ENCODE data around the gene DCP2. TPM values are rescaled to one million over a fixed set of nuclear protein-coding genes. Genes with fewer than 3 reads are reported as not detected.

Gene DCP2
- total and polyA plus RNA-seq, 2 donors (not counting 1 experiment from before 2014, with no cell fraction given): 7.9 to 19.5 TPM

GRCh38 chr5:112986224-112986623 lies 9.6 kb downstream of the DCP2 start:
- no peak for DNase-seq (ENCODE audit: low read depth in 2 of 2)
- H3K9ac ChIP-seq (ENCODE audit: insufficient read depth, low read length): no peak overlapping the region

GRCh38 chr5:112995764-112996618 lies 19.4 kb downstream of the DCP2 start:
- H3K9ac ChIP-seq (ENCODE audit: insufficient read depth, low read length): no peak overlapping the region
- TF ChIP-seq EZH2 (IDR thresholded peaks at IDR 0.05; ENCODE audit: low read length, missing control alignments): no peak
- TF ChIP-seq CTCF (conservative IDR thresholded peaks at IDR 0.05 in 1 of 2, IDR thresholded peaks at IDR 0.05 in 1 of 2; ENCODE audit: low read depth in 1 of 2, low read length in 2 of 2): peak; percentile 92 to 95
- H4K20me1 ChIP-seq (ENCODE audit: control insufficient read depth, extremely low read depth, insufficient read depth, low read length): no peaks in the 10 kb centered on the region
- no peak overlapping the region for H3K4me2 ChIP-seq (ENCODE audit: extremely low read depth, insufficient read depth, low read length)
- H3K36me3 ChIP-seq (ENCODE audit: control insufficient read depth, insufficient read depth, low read length): no peaks in the 10 kb centered on the region
- H2AFZ ChIP-seq (ENCODE audit: low read length): no peak overlapping the region
- H3K4me3 ChIP-seq (replicated peaks in 1 of 4; ENCODE audit: control extremely low read depth in 1 of 4, insufficient read depth in 1 of 4, low read depth in 3 of 4, low read length in 4 of 4): no peak overlapping the region
- no peaks in the 10 kb centered on the region for H3K9me3 ChIP-seq (ENCODE audit: control insufficient read depth, insufficient read depth, low read depth, low read length)
- peak; percentile 52 to 78 for DNase-seq (ENCODE audit: low read depth in 2 of 2)
- H3K27me3 ChIP-seq (ENCODE audit: control insufficient read depth, insufficient read depth, low read length): no peaks in the 10 kb centered on the region
- peaks cover 5% of the 10 kb centered on the region for H3K4me1 ChIP-seq (ENCODE audit: control insufficient read depth, extremely low read depth, insufficient read depth, low read length)
- H3K79me2 ChIP-seq (ENCODE audit: control insufficient read depth, insufficient read depth, low read length): peaks cover 14% of the 10 kb centered on the region
- no peak overlapping the region for H3K27ac ChIP-seq (ENCODE audit: insufficient read depth, low read length)

More at GRCh38 chr5:112986224-112986623, 9.6 kb downstream of the DCP2 start:
- Histone ChIP-seq H3K79me2 (ENCODE audit: control insufficient read depth, insufficient read depth, low read length) (peaks cover 70% of the 10 kb centered on the region), H2AFZ (ENCODE audit: low read length) (no peak overlapping the region), H3K4me1 (ENCODE audit: control insufficient read depth, extremely low read depth, insufficient read depth, low read length) (no peaks in the 10 kb centered on the region), H4K20me1 (ENCODE audit: control insufficient read depth, extremely low read depth, insufficient read depth, low read length) (no peaks in the 10 kb centered on the region), H3K4me3 (replicated peaks in 1 of 4; ENCODE audit: control extremely low read depth in 1 of 4, insufficient read depth in 1 of 4, low read depth in 3 of 4, low read length in 4 of 4) (no peak overlapping the region), H3K36me3 (ENCODE audit: control insufficient read depth, insufficient read depth, low read length) (no peaks in the 10 kb centered on the region), H3K27me3 (ENCODE audit: control insufficient read depth, insufficient read depth, low read length) (no peaks in the 10 kb centered on the region), H3K9me3 (ENCODE audit: control insufficient read depth, insufficient read depth, low read depth, low read length) (no peaks in the 10 kb centered on the region), H3K4me2 (ENCODE audit: extremely low read depth, insufficient read depth, low read length) (no peak overlapping the region), H3K27ac (ENCODE audit: insufficient read depth, low read length) (no peak overlapping the region)
- TF ChIP-seq EZH2 (IDR thresholded peaks at IDR 0.05; ENCODE audit: low read length, missing control alignments) (no peak), CTCF (conservative IDR thresholded peaks at IDR 0.05 in 1 of 2, IDR thresholded peaks at IDR 0.05 in 1 of 2; ENCODE audit: low read depth in 1 of 2, low read length in 2 of 2) (no peak)

GRCh38 chr5:112996830-112997374 lies 20.3 kb downstream of the DCP2 start:
- Histone ChIP-seq H3K79me2 (ENCODE audit: control insufficient read depth, insufficient read depth, low read length) (peaks cover 12% of the 10 kb centered on the region), H3K4me1 (ENCODE audit: control insufficient read depth, extremely low read depth, insufficient read depth, low read length) (peaks cover 5% of the 10 kb centered on the region), H3K27ac (ENCODE audit: insufficient read depth, low read length) (no peak overlapping the region), H3K27me3 (ENCODE audit: control insufficient read depth, insufficient read depth, low read length) (no peaks in the 10 kb centered on the region), H3K9ac (ENCODE audit: insufficient read depth, low read length) (no peak overlapping the region), H3K4me2 (ENCODE audit: extremely low read depth, insufficient read depth, low read length) (no peak overlapping the region), H3K36me3 (ENCODE audit: control insufficient read depth, insufficient read depth, low read length) (no peaks in the 10 kb centered on the region), H3K4me3 (replicated peaks in 1 of 4; ENCODE audit: control extremely low read depth in 1 of 4, insufficient read depth in 1 of 4, low read depth in 3 of 4, low read length in 4 of 4) (no peak overlapping the region), H3K9me3 (ENCODE audit: control insufficient read depth, insufficient read depth, low read depth, low read length) (no peaks in the 10 kb centered on the region), H2AFZ (ENCODE audit: low read length) (no peak overlapping the region), H4K20me1 (ENCODE audit: control insufficient read depth, extremely low read depth, insufficient read depth, low read length) (no peaks in the 10 kb centered on the region)
- no peak for TF ChIP-seq CTCF (conservative IDR thresholded peaks at IDR 0.05 in 1 of 2, IDR thresholded peaks at IDR 0.05 in 1 of 2; ENCODE audit: low read depth in 1 of 2, low read length in 2 of 2)
- DNase-seq (ENCODE audit: low read depth in 2 of 2): peak; percentile 18 to 50

All from fibroblast of lung (primary cell).